Nephron progenitor cell (in vitro differentiated cells): ENCODE measurements around the gene GRID2.

ENCODE experiments used
- DNase-seq: peaks from one replicate; pipeline ENCODE4 v3.0.0; 2021
- H3K27ac Mint-ChIP-seq: 2 replicates; pipeline ENCODE4 v1.8.0; 2021; ENCODE audit warnings: mild to moderate bottlenecking, moderate library complexity, mixed read lengths
- H3K27me3 Mint-ChIP-seq: 2 replicates; pipeline ENCODE4 v1.8.0; 2021; ENCODE audit warnings: mild to moderate bottlenecking, low read depth, mixed read lengths; ENCODE audit not compliant: poor library complexity
- H3K36me3 Mint-ChIP-seq: 2 replicates; pipeline ENCODE4 v1.8.0; 2021; ENCODE audit warnings: low read depth, mixed read lengths
- H3K4me1 Mint-ChIP-seq: 2 replicates; pipeline ENCODE4 v1.8.0; 2021; ENCODE audit warnings: mixed read lengths
- H3K4me3 Mint-ChIP-seq: 2 replicates; pipeline ENCODE4 v1.8.0; 2021; ENCODE audit warnings: mild to moderate bottlenecking, moderate library complexity, mixed read lengths
- H3K9me3 Mint-ChIP-seq: 2 replicates; pipeline ENCODE4 v1.8.0; 2021; ENCODE audit warnings: mild to moderate bottlenecking, moderate library complexity, mixed read lengths
- CTCF ChIP-seq: fragments of 200-600 bp; sonication (generic); IDR thresholded peaks from 2 replicates; pipeline ENCODE4 v1.5.0; 2021; ENCODE audit warnings: antibody characterized with exemption

The GRID2 gene

GRCh38 chr4:93384241-93384640 lies 1080.5 kb downstream of the GRID2 start:
- no peak for DNase-seq
- peaks cover 4% of the 10 kb centered on the region for H3K27me3 Mint-ChIP-seq
- H3K4me1 Mint-ChIP-seq, result no peaks in the 10 kb centered on the region
- H3K4me3 Mint-ChIP-seq, result no peak overlapping the region
- TF ChIP-seq CTCF, result no peak
- H3K9me3 Mint-ChIP-seq, result no peaks in the 10 kb centered on the region
- H3K27ac Mint-ChIP-seq, result no peak overlapping the region
- H3K36me3 Mint-ChIP-seq, result no peaks in the 10 kb centered on the region

GRCh38 chr4:93384887-93385286 lies 1081.1 kb downstream of the GRID2 start:
- no peak for TF ChIP-seq CTCF
- no peaks in the 10 kb centered on the region for H3K9me3 Mint-ChIP-seq
- no peak overlapping the region for H3K4me3 Mint-ChIP-seq
- peaks cover 4% of the 10 kb centered on the region for H3K27me3 Mint-ChIP-seq
- H3K4me1 Mint-ChIP-seq, result no peaks in the 10 kb centered on the region
- DNase-seq, result no peak
- H3K36me3 Mint-ChIP-seq, result no peaks in the 10 kb centered on the region
- H3K27ac Mint-ChIP-seq, result no peak overlapping the region

- no peaks in the 10 kb centered on the region for H3K36me3 Mint-ChIP-seq
- H3K9me3 Mint-ChIP-seq, result no peaks in the 10 kb centered on the region
- no peak for DNase-seq
- no peak overlapping the region for H3K27ac Mint-ChIP-seq
- no peaks in the 10 kb centered on the region for H3K4me1 Mint-ChIP-seq
- no peak overlapping the region for H3K4me3 Mint-ChIP-seq
- H3K27me3 Mint-ChIP-seq, result no peaks in the 10 kb centered on the region
- TF ChIP-seq CTCF, result no peak
Observed at GRCh38 chr4:93394545-93395081, 1090.8 kb downstream of the GRID2 start.

- Mint-ChIP-seq H3K27me3 (no peaks in the 10 kb centered on the region), H3K4me3 (no peak overlapping the region), H3K4me1 (no peaks in the 10 kb centered on the region), H3K36me3 (no peaks in the 10 kb centered on the region), H3K27ac (no peak overlapping the region), H3K9me3 (no peaks in the 10 kb centered on the region)
- no peak for DNase-seq
- TF ChIP-seq CTCF, result no peak
Observed at GRCh38 chr4:93396272-93396671, 1092.5 kb downstream of the GRID2 start.

GRCh38 chr4:93403571-93403970 lies 1099.8 kb downstream of the GRID2 start:
- Mint-ChIP-seq H3K4me3 (no peak overlapping the region), H3K27ac (no peak overlapping the region), H3K4me1 (no peaks in the 10 kb centered on the region), H3K27me3 (no peaks in the 10 kb centered on the region), H3K36me3 (no peaks in the 10 kb centered on the region), H3K9me3 (no peaks in the 10 kb centered on the region)
- TF ChIP-seq CTCF, result no peak
- no peak for DNase-seq

- Mint-ChIP-seq H3K27ac (no peak overlapping the region), H3K36me3 (no peaks in the 10 kb centered on the region), H3K9me3 (no peaks in the 10 kb centered on the region), H3K4me1 (no peaks in the 10 kb centered on the region), H3K4me3 (no peak overlapping the region), H3K27me3 (peaks cover 2% of the 10 kb centered on the region)
- no peak for DNase-seq
- TF ChIP-seq CTCF, result no peak
Observed at GRCh38 chr4:93407493-93408275, 1103.9 kb downstream of the GRID2 start.
